Lower leg skin (tissue), 4 donors: ENCODE measurements around the gene CLPTM1. TPM values are rescaled to one million over a fixed set of nuclear protein-coding genes. Genes with fewer than 3 reads are reported as not detected.
"Not testable (repeated sequence)": the region's sequence is repeated elsewhere in the genome, so short reads cannot be mapped to it uniquely, and the experiment has no call there.

Source experiments
- DNase-seq, 2 donors: peaks; one replicate each; pipeline ENCODE4 v3.0.0-alpha.2; 2019; ENCODE audit warnings: low spot score in 2 of 2
- H3K4me3 ChIP-seq: fragments of 200-600 bp; sonication (generic); 2 replicates; pipeline ENCODE4 v1.5.1; 2017; ENCODE audit warnings: mild to moderate bottlenecking, low read depth; ENCODE audit not compliant: poor library complexity, severe bottlenecking
- POLR2A ChIP-seq, 2 donors: fragments of 450-650 bp; IDR thresholded peaks; one replicate each; pipeline ENCODE4 v1.6.1; 2016 to 2017; ENCODE audit warnings: antibody characterized with exemption in 2 of 2, mild to moderate bottlenecking in 1 of 2, moderate library complexity in 1 of 2
- WGBS, 2 donors: methylation state at CpG; one replicate each; pipeline ENCODE4 v1.1.5; 2018; 5-methylcytosine and 5-hydroxymethylcytosine counted together
- intact Hi-C: fragments of 100-400 bp; cut with DNase I; formaldehyde crosslinking; loops from one replicate; pipeline ENCODE4 v1.15.0; 2023; ENCODE audit warnings: low total_unique reads
- total RNA-seq, 4 donors: library from RNA; depleted of rRNA; stranded (reverse); fragments of >200 nt; gene quantifications; one replicate each; pipeline ENCODE4 v1.1.0, GENCODE V29; 2016
- TF ChIP-seq, protein P1 (sequence below), 3 donors: fragments of 450-650 bp; IDR thresholded peaks; one replicate each; pipeline ENCODE4 v1.5.1; 2016; ENCODE audit warnings: antibody characterized with exemption in 3 of 3, mild to moderate bottlenecking in 3 of 3, moderate library complexity in 2 of 3

Gene CLPTM1
- total RNA-seq, 4 donors from 2014 or later, result 78.5 to 103 (median 94.2) TPM

DNA sequence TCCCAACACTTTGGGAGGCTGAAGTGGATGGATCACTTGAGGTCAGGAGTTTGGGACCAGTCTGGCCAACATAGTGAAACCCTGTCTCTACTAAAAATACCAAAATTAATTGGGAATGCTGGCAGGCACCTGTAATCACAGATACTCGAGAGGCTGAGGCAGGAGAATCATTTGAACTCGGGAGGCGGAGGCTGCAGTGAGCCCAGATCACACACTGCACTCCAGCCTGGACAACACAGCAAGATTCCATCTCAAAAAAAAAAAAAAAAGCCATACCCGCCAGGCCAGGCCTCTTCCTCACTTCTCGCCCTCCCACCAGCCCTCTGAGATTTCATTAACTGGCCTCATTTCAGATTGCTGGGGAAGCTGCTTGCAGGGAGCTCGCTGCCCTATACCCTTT is 38.3 kb downstream of the CLPTM1 start:
- intact Hi-C loops, result no loop called here
- no peak overlapping the region for H3K4me3 ChIP-seq
- no peak for DNase-seq
- WGBS, 2 donors, result 87 to 91% methylated on average over 6 of the region's 6 CpGs
- TF ChIP-seq, protein P1, sequence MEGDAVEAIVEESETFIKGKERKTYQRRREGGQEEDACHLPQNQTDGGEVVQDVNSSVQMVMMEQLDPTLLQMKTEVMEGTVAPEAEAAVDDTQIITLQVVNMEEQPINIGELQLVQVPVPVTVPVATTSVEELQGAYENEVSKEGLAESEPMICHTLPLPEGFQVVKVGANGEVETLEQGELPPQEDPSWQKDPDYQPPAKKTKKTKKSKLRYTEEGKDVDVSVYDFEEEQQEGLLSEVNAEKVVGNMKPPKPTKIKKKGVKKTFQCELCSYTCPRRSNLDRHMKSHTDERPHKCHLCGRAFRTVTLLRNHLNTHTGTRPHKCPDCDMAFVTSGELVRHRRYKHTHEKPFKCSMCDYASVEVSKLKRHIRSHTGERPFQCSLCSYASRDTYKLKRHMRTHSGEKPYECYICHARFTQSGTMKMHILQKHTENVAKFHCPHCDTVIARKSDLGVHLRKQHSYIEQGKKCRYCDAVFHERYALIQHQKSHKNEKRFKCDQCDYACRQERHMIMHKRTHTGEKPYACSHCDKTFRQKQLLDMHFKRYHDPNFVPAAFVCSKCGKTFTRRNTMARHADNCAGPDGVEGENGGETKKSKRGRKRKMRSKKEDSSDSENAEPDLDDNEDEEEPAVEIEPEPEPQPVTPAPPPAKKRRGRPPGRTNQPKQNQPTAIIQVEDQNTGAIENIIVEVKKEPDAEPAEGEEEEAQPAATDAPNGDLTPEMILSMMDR (IDR thresholded peaks at IDR 0.05), result no peak
- no peak for TF ChIP-seq POLR2A (IDR thresholded peaks at IDR 0.05)

- TF ChIP-seq POLR2A (IDR thresholded peaks at IDR 0.05), result no peak
- TF ChIP-seq, protein P1 (IDR thresholded peaks at IDR 0.05), result no peak
- no peak overlapping the region for H3K4me3 ChIP-seq
- no peak for DNase-seq
- intact Hi-C loops, result no loop called here
- 78 to 82% methylated on average over 8 to 10 of the region's 12 CpGs for WGBS, 2 donors
Observed at GRCh38 chr19:44993926-44994537, 38.9 kb downstream of the CLPTM1 start.

DNA sequence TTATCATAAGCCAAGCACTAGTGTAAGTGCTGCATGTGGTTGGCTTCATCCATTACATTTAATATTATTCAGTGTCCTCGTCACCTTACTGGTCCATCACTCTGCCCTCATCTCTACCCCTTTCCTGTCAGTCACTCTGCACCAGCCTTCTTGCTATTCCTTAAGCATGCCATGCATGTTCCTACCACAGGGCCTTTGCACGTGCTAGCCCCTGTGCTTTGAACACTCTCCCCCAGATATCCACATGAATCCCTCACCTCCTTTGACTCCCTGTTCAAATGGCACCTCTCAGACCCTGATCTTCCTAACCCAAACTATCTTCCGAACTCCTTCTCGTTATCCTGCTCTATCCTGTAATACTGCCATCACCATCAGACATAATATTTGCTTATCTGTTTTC is 42.8 kb downstream of the CLPTM1 start:
- 88 to 90% methylated on average over 4 of the region's 4 CpGs for WGBS, 2 donors
- intact Hi-C loops, result no loop called here
- H3K4me3 ChIP-seq, result no peak overlapping the region
- TF ChIP-seq POLR2A (IDR thresholded peaks at IDR 0.05), result no peak
- TF ChIP-seq, protein P1 (IDR thresholded peaks at IDR 0.05), result no peak
- no peak for DNase-seq

- intact Hi-C loops, DNase-seq, H3K4me3 ChIP-seq: not testable (repeated sequence)
- WGBS, 2 donors, result 66 to 76% methylated on average over 12 of the region's 12 CpGs
Observed at GRCh38 chr19:44999131-44999925, 44.1 kb downstream of the CLPTM1 start.

DNA sequence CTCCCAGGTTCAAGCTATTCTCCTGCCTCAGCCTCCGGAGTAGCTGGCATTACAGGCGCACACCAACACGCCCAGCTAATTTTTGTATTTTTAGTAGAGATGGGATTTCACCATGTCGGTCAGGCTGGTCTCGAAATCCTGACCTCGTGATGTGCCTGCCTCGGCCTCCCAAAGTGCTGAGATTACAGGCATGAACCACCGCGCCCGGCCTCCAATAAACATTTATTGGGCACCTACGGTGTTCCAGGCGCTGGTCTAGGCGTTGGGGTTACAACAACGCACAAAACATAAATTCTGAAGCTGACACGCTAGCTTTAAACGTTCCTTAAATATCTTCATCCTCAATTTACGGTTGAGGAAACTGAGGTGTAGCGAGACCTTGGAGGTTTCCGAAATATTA is 45.5 kb downstream of the CLPTM1 start:
- DNase-seq, H3K4me3 ChIP-seq, intact Hi-C loops: not testable (repeated sequence)
- WGBS, 2 donors, result 60 to 71% methylated on average over 19 of the region's 19 CpGs

DNA sequence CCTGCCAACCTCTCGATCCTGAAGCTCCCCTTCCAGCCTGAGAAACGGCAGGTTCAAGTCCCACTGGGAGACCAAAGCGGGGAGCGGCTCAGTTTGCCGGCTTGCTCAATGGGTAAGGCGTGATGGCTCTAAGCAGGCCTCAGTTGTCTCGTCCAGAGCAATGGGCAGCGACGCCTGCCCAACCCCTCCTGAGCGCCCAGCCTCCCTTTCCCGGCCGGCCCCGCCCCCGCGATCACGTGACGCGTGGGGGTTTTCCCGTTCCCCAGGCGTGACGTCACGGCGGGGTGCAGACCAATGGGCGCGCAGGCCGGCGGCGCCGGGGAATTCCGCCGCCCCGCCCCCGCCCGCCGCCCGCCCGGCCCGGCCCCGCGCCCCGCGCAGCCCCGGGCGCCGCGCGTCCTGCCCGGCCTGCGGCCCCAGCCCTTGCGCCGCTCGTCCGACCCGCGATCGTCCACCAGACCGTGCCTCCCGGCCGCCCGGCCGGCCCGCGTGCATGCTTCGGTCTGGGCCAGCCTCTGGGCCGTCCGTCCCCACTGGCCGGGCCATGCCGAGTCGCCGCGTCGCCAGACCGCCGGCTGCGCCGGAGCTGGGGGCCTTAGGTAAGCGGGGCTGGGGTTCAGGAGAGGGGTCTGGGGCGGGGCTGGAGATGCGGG is 46.0 kb downstream of the CLPTM1 start, which contains the start of gene RELB:
RELB (plus strand) TSS at position 378 of the 653 bp plus-strand sequence; CDS start at position 494, 116 bp downstream.
- intact Hi-C loops, result no loop called here
- TF ChIP-seq, protein P1 (IDR thresholded peaks at IDR 0.05), result no peak
- TF ChIP-seq POLR2A (IDR thresholded peaks at IDR 0.05), result no peak
- WGBS, 2 donors, result 5 to 12% methylated on average over 13 to 19 of the region's 79 CpGs
- peak within 1 kb of the TSS; percentile 80 for H3K4me3 ChIP-seq
- DNase-seq, result peak; percentile 93 to 99
